Transverse colon (tissue), 3 donors: ENCODE data around the gene CHRNB1.

Experiments used
- EP300 ChIP-seq: sonication (generic); formaldehyde crosslinking; IDR thresholded peaks from one replicate; pipeline ENCODE4 v1.6.1; 2017; ENCODE audit warnings: antibody characterized with exemption, low read depth
- POLR2A ChIP-seq: fragments of 450-650 bp; IDR thresholded peaks from one replicate; pipeline ENCODE4 v1.6.1; 2016; ENCODE audit warnings: antibody characterized with exemption, mild to moderate bottlenecking, moderate library complexity
- TF ChIP-seq, protein P1 (sequence below), 5 experiments: fragments of 200-600 bp in 3 of 5; fragments of 450-650 bp in 2 of 5; sonication (generic) in 3 of 5; IDR thresholded peaks; 1 replicate in 2 of 5; 2 replicates in 3 of 5; pipeline ENCODE4 v1.5.1; 2016 to 2017; ENCODE audit warnings: antibody characterized with exemption in 5 of 5, inconsistent platforms in 3 of 5, mild to moderate bottlenecking in 2 of 5, moderate library complexity in 1 of 5

DNA sequence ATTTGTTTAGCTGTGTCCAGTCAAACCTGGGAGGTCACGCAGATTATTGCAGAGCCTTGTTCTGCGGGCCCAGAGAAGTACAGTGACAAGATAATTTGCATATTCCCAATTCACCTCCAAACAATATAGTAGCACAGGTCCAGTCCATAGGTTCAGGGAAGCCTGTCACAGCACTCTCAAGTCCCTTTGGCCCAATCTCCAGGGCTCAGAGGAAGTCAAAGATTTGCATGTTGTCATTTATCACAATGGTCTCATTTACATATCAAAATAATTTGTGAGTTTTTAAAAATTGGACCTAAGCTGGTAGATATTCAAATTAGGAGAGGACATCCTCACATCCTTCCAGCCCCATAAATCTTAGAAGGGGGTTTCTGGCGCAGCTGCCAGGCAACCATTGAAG lies 22.6 kb downstream of the CHRNB1 start:
- no peak for TF ChIP-seq EP300
- TF ChIP-seq, protein P1, sequence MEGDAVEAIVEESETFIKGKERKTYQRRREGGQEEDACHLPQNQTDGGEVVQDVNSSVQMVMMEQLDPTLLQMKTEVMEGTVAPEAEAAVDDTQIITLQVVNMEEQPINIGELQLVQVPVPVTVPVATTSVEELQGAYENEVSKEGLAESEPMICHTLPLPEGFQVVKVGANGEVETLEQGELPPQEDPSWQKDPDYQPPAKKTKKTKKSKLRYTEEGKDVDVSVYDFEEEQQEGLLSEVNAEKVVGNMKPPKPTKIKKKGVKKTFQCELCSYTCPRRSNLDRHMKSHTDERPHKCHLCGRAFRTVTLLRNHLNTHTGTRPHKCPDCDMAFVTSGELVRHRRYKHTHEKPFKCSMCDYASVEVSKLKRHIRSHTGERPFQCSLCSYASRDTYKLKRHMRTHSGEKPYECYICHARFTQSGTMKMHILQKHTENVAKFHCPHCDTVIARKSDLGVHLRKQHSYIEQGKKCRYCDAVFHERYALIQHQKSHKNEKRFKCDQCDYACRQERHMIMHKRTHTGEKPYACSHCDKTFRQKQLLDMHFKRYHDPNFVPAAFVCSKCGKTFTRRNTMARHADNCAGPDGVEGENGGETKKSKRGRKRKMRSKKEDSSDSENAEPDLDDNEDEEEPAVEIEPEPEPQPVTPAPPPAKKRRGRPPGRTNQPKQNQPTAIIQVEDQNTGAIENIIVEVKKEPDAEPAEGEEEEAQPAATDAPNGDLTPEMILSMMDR (IDR thresholded peaks at IDR 0.05) = no peak
- no peak for TF ChIP-seq POLR2A
